Common myeloid progenitor, CD34-positive (primary cell): ENCODE results near the gene NDST4.
"Not testable (repeated sequence)": the region's sequence is repeated elsewhere in the genome, so short reads cannot be mapped to it uniquely, and the experiment has no call there.

ENCODE experiments used
- CTCF ChIA-PET: fragments of 350-600 bp; sonication (Branson Sonifier 250); formaldehyde crosslinking; loops from one replicate; lab custom pipeline; 2021; ENCODE audit warnings: antibody characterized with exemption; lab: Charles Lee
- POLR2A ChIA-PET: fragments of 350-600 bp; sonication (Branson Sonifier 250); formaldehyde crosslinking; loops from one replicate; lab custom pipeline; 2021; ENCODE audit warnings: antibody characterized with exemption; lab: Charles Lee
- DNase-seq, 3 donors: peaks; one replicate each; pipeline versions ENCODE4 v3.0.0 to v3.0.0-alpha.2; 2013
- H3K27ac ChIP-seq, 2 experiments: 1 replicate in 1 of 2; 2 replicates in 1 of 2; pipeline ENCODE4 v1.7.0; 2013; ENCODE audit warnings: inconsistent platforms in 2 of 2, low read length in 2 of 2, mild to moderate bottlenecking in 2 of 2, low read depth in 1 of 2, moderate library complexity in 1 of 2; ENCODE audit not compliant: severe bottlenecking in 2 of 2, insufficient read depth in 1 of 2, poor library complexity in 1 of 2
- H3K27me3 ChIP-seq, 5 experiments: replicated peaks in 2 of 5; 1 replicate in 3 of 5; 2 replicates in 2 of 5; pipeline versions ENCODE4 v1.6.1 to v1.7.0; 2013; ENCODE audit warnings: low read length in 4 of 5, mild to moderate bottlenecking in 2 of 5, moderate library complexity in 2 of 5, inconsistent platforms in 1 of 5; ENCODE audit not compliant: insufficient read depth in 5 of 5, control insufficient read depth in 4 of 5
- H3K36me3 ChIP-seq, 4 experiments: 1 replicate in 2 of 4; 2 replicates in 2 of 4; pipeline versions ENCODE4 v1.6.1 to v1.7.0; 2013; ENCODE audit warnings: low read length in 3 of 4, control low read depth in 1 of 4, mild to moderate bottlenecking in 1 of 4; ENCODE audit not compliant: control insufficient read depth in 4 of 4, insufficient read depth in 4 of 4
- H3K4me1 ChIP-seq, 4 experiments: 1 replicate in 3 of 4; 2 replicates in 1 of 4; pipeline versions ENCODE4 v1.6.1 to v1.7.1; 2013; ENCODE audit warnings: low read length in 3 of 4, mild to moderate bottlenecking in 3 of 4, control low read depth in 1 of 4, inconsistent platforms in 1 of 4, moderate library complexity in 1 of 4; ENCODE audit not compliant: control insufficient read depth in 4 of 4, insufficient read depth in 4 of 4; ENCODE audit errors: control extremely low read depth in 1 of 4
- H3K4me3 ChIP-seq, 7 experiments: 1 replicate in 4 of 7; 2 replicates in 3 of 7; pipeline versions ENCODE4 v1.5.1 to v1.7.0; 2013; ENCODE audit warnings: mild to moderate bottlenecking in 7 of 7, low read length in 6 of 7, moderate library complexity in 6 of 7, inconsistent platforms in 2 of 7, low read depth in 2 of 7, control low read depth in 1 of 7; ENCODE audit not compliant: insufficient read depth in 4 of 7, control insufficient read depth in 1 of 7; ENCODE audit errors: extremely low read depth in 1 of 7
- H3K9me3 ChIP-seq, 5 experiments: 1 replicate in 4 of 5; 2 replicates in 1 of 5; pipeline versions ENCODE4 v1.6.1 to v1.7.1; 2013; ENCODE audit warnings: low read length in 4 of 5, mild to moderate bottlenecking in 2 of 5, inconsistent platforms in 1 of 5, low read depth in 1 of 5, moderate library complexity in 1 of 5; ENCODE audit not compliant: control insufficient read depth in 4 of 5, insufficient read depth in 2 of 5; ENCODE audit errors: control extremely low read depth in 1 of 5
- WGBS: methylation state at CpG from one replicate; pipeline ENCODE4 v1.1.5; 2013; ENCODE audit not compliant: insufficient coverage; 5-methylcytosine and 5-hydroxymethylcytosine counted together

Gene NDST4

GRCh38 chr4:114998316-114998715, 115.1 kb downstream of the NDST4 start:
- DNase-seq = no peak
- Histone ChIP-seq H3K27me3 (peaks cover 0 to 2% (median 0%) of the 10 kb centered on the region in 5 experiments), H3K36me3 (no peaks in the 10 kb centered on the region), H3K27ac (no peak overlapping the region), H3K4me1 (no peaks in the 10 kb centered on the region), H3K9me3 (no peaks in the 10 kb centered on the region), H3K4me3 (no peak overlapping the region)
- ChIA-PET POLR2A (no interaction called here), CTCF (no interaction called here)

GRCh38 chr4:114997576-114998247, 115.7 kb downstream of the NDST4 start:
- Histone ChIP-seq H3K27me3 (peaks cover 0 to 2% (median 0%) of the 10 kb centered on the region in 5 experiments), H3K4me1 (no peaks in the 10 kb centered on the region), H3K27ac (no peak overlapping the region), H3K4me3 (no peak overlapping the region), H3K36me3 (no peaks in the 10 kb centered on the region), H3K9me3 (no peaks in the 10 kb centered on the region)
- WGBS = no CpG with 5 or more reads among the region's 2 CpGs
- POLR2A ChIA-PET = no interaction called here
- DNase-seq = no peak
- CTCF ChIA-PET = no interaction called here

- Histone ChIP-seq H3K27me3 (no peaks in the 10 kb centered on the region), H3K27ac (no peak overlapping the region), H3K9me3 (no peaks in the 10 kb centered on the region), H3K36me3 (no peaks in the 10 kb centered on the region), H3K4me3 (no peak overlapping the region), H3K4me1 (no peaks in the 10 kb centered on the region)
- ChIA-PET POLR2A (no interaction called here), CTCF (no interaction called here)
- DNase-seq = no peak
- no CpG with 5 or more reads among the region's 4 CpGs for WGBS
Measured at GRCh38 chr4:114986133-114986532, 127.3 kb downstream of the NDST4 start.

GRCh38 chr4:114980932-114981708, 132.3 kb downstream of the NDST4 start:
- Histone ChIP-seq H3K27me3 (no peaks in the 10 kb centered on the region), H3K36me3 (no peaks in the 10 kb centered on the region), H3K4me1 (no peaks in the 10 kb centered on the region), H3K4me3 (no peak overlapping the region), H3K27ac (no peak overlapping the region), H3K9me3 (no peaks in the 10 kb centered on the region)
- ChIA-PET CTCF (no interaction called here), POLR2A (no interaction called here)
- WGBS = no CpG with 5 or more reads among the region's 5 CpGs
- DNase-seq = no peak

- WGBS = 60% methylated on average over 1 of the region's 7 CpGs
- POLR2A ChIA-PET = not testable (repeated sequence)
Measured at GRCh38 chr4:114980399-114980798, 133.0 kb downstream of the NDST4 start.

GRCh38 chr4:114976901-114977300, 136.5 kb downstream of the NDST4 start:
- no peaks in the 10 kb centered on the region for H3K9me3 ChIP-seq
- no peak overlapping the region for H3K4me3 ChIP-seq
- H3K36me3 ChIP-seq = no peaks in the 10 kb centered on the region
- WGBS = 100% methylated on average over 1 of the region's 1 CpG
- POLR2A ChIA-PET = no interaction called here
- CTCF ChIA-PET = no interaction called here
- no peaks in the 10 kb centered on the region for H3K4me1 ChIP-seq
- H3K27ac ChIP-seq = no peak overlapping the region
- DNase-seq = no peak
- H3K27me3 ChIP-seq = no peaks in the 10 kb centered on the region

More at GRCh38 chr4:114980399-114980798, 133.0 kb downstream of the NDST4 start:
- H3K27ac ChIP-seq, H3K27me3 ChIP-seq, H3K9me3 ChIP-seq, H3K4me1 ChIP-seq, DNase-seq, H3K36me3 ChIP-seq, CTCF ChIA-PET, H3K4me3 ChIP-seq: not testable (repeated sequence)

GRCh38 chr4:114964026-114964425, 149.4 kb downstream of the NDST4 start:
- H3K4me1 ChIP-seq = no peaks in the 10 kb centered on the region
- H3K27me3 ChIP-seq = no peaks in the 10 kb centered on the region
- no peak overlapping the region for H3K4me3 ChIP-seq
- no peaks in the 10 kb centered on the region for H3K36me3 ChIP-seq
- POLR2A ChIA-PET = no interaction called here
- no peak for DNase-seq
- CTCF ChIA-PET = no interaction called here
- H3K9me3 ChIP-seq = no peaks in the 10 kb centered on the region
- H3K27ac ChIP-seq = no peak overlapping the region
